Smooth muscle cell (in vitro differentiated cells): Measurements from ENCODE around the gene SPRED2. TPM values are rescaled to one million over a fixed set of nuclear protein-coding genes. Genes with fewer than 3 reads are reported as not detected.

ENCODE experiments used
- DNase-seq: peaks from one replicate; lab custom pipeline; 2025; ENCODE audit not compliant: unreplicated experiment; lab: John Stamatoyannopoulos, UW
- H2AFZ ChIP-seq: fragments of 200-600 bp; sonication (generic); 2 replicates; pipeline ENCODE4 v1.6.0; 2016; ENCODE audit warnings: antibody characterized with exemption, low read depth, mild to moderate bottlenecking
- H3F3A ChIP-seq: fragments of 200-600 bp; sonication (generic); 2 replicates; pipeline ENCODE4 v1.6.0; 2017; ENCODE audit warnings: antibody characterized with exemption, low read depth
- H3K27ac ChIP-seq: fragments of 200-600 bp; sonication (generic); 2 replicates; pipeline ENCODE4 v1.5.1; 2016; ENCODE audit warnings: low read depth, mild to moderate bottlenecking
- H3K27me3 ChIP-seq: fragments of 200-600 bp; sonication (generic); 2 replicates; pipeline ENCODE4 v1.6.1; 2016; ENCODE audit warnings: low read depth, mild to moderate bottlenecking
- H3K36me3 ChIP-seq: fragments of 200-600 bp; sonication (generic); 2 replicates; pipeline ENCODE4 v1.5.1; 2016; ENCODE audit warnings: low read depth
- H3K4me1 ChIP-seq: fragments of 200-600 bp; sonication (generic); 2 replicates; pipeline ENCODE4 v1.5.1; 2016; ENCODE audit warnings: low read depth
- H3K4me2 ChIP-seq: fragments of 200-600 bp; sonication (generic); 2 replicates; pipeline ENCODE4 v1.6.0; 2016; ENCODE audit warnings: mild to moderate bottlenecking
- H3K4me3 ChIP-seq: fragments of 200-600 bp; sonication (generic); 2 replicates; pipeline ENCODE4 v1.5.1; 2016; ENCODE audit warnings: mild to moderate bottlenecking
- H3K79me2 ChIP-seq: fragments of 200-600 bp; sonication (generic); 2 replicates; pipeline ENCODE4 v1.6.0; 2016; ENCODE audit warnings: low read depth, mild to moderate bottlenecking
- H3K9ac ChIP-seq: fragments of 200-600 bp; sonication (generic); 2 replicates; pipeline ENCODE4 v1.6.0; 2016; ENCODE audit warnings: low read depth
- H3K9me3 ChIP-seq: fragments of 200-600 bp; sonication (generic); replicated peaks from 2 replicates; pipeline ENCODE4 v1.5.1; 2016; ENCODE audit warnings: low read depth
- H4K20me1 ChIP-seq: fragments of 200-600 bp; sonication (generic); 2 replicates; pipeline ENCODE4 v1.6.0; 2016; ENCODE audit warnings: low read depth
- CTCF ChIP-seq: fragments of 200-600 bp; sonication (generic); IDR thresholded peaks from 2 replicates; pipeline ENCODE4 v1.5.1; 2017; ENCODE audit warnings: borderline replicate concordance, mild to moderate bottlenecking, antibody characterized with exemption; ENCODE audit not compliant: insufficient read depth, poor library complexity, severe bottlenecking
- WGBS: methylation state at CpG from one replicate; pipeline ENCODE4 v1.1.7; 2016; ENCODE audit warnings: low lambda C conversion rate; 5-methylcytosine and 5-hydroxymethylcytosine counted together
- polyA plus RNA-seq: library from polyadenylated mRNA; unstranded; fragments of >200 nt; fragmentation: Nextera tagmentation; extraction: Ambion mirVana; gene quantifications from 2 replicates; pipeline ENCODE4 v1.2.1, GENCODE V29; 2016
- total RNA-seq: library from RNA; depleted of rRNA; stranded (reverse); fragments of >200 nt; gene quantifications from 2 replicates; pipeline ENCODE4 v1.2.3, GENCODE V29; 2014

The SPRED2 gene
- total and polyA plus RNA-seq, 2 experiments from 2014 or later = 18.3 to 23.7 TPM

GRCh38 chr2:65436169-65436823, 3.9 kb upstream of the SPRED2 start:
- peak overlapping the region; percentile 62 for H2AFZ ChIP-seq
- peaks cover 5% of the 10 kb centered on the region for H3F3A ChIP-seq
- peak overlapping the region; percentile 88 for H3K4me2 ChIP-seq
- WGBS = under 1% methylated on average over 58 of the region's 65 CpGs
- no peaks in the 10 kb centered on the region for H3K36me3 ChIP-seq
- peak overlapping the region; percentile 67 for H3K4me3 ChIP-seq
- H3K9me3 ChIP-seq = no peaks in the 10 kb centered on the region
- H3K4me1 ChIP-seq = peaks cover 20% of the 10 kb centered on the region
- peaks cover 17% of the 10 kb centered on the region for H3K79me2 ChIP-seq
- TF ChIP-seq CTCF = no peak
- H3K27ac ChIP-seq = peak overlapping the region; percentile 92
- no peaks in the 10 kb centered on the region for H3K27me3 ChIP-seq
- H3K9ac ChIP-seq = peak overlapping the region; percentile 90
- peak; percentile 84 for DNase-seq
- peaks cover under 1% of the 10 kb centered on the region for H4K20me1 ChIP-seq

GRCh38 chr2:65435625-65436168, 3.3 kb upstream of the SPRED2 start:
- Histone ChIP-seq H3K27me3 (no peaks in the 10 kb centered on the region), H3F3A (peaks cover 5% of the 10 kb centered on the region), H3K9ac (peak overlapping the region; percentile 90), H3K79me2 (peaks cover 19% of the 10 kb centered on the region), H4K20me1 (peaks cover 6% of the 10 kb centered on the region), H3K36me3 (no peaks in the 10 kb centered on the region), H3K4me1 (peaks cover 20% of the 10 kb centered on the region), H3K27ac (peak overlapping the region; percentile 92), H2AFZ (peak overlapping the region; percentile 62), H3K4me2 (peak overlapping the region; percentile 88), H3K4me3 (peak overlapping the region; percentile 67), H3K9me3 (no peaks in the 10 kb centered on the region)
- 0% methylated on average over 27 of the region's 42 CpGs for WGBS
- no peak for TF ChIP-seq CTCF
- DNase-seq = peak; percentile 79

GRCh38 chr2:65434592-65435241, 2.3 kb upstream of the SPRED2 start:
- 53% methylated on average over 3 of the region's 3 CpGs for WGBS
- Histone ChIP-seq H3K79me2 (peaks cover 25% of the 10 kb centered on the region), H3K4me2 (peak overlapping the region; percentile 88), H3K4me1 (peaks cover 20% of the 10 kb centered on the region), H2AFZ (no peak overlapping the region), H4K20me1 (peaks cover 16% of the 10 kb centered on the region), H3K9me3 (no peaks in the 10 kb centered on the region), H3F3A (peaks cover 5% of the 10 kb centered on the region), H3K9ac (no peak overlapping the region), H3K27ac (no peak overlapping the region), H3K27me3 (no peaks in the 10 kb centered on the region), H3K4me3 (no peak overlapping the region), H3K36me3 (no peaks in the 10 kb centered on the region)
- TF ChIP-seq CTCF = no peak
- DNase-seq = no peak
